GM18873 (cell line): ENCODE measurements around the gene CC2D2A.

Source experiments
- ATAC-seq: cut with Tn5 transposase; IDR thresholded peaks from one replicate; pipeline ENCODE4 v1.9.1; 2021; ENCODE audit warnings: mild to moderate bottlenecking, moderate library complexity, moderate number of reproducible peaks; ENCODE audit not compliant: unreplicated experiment, low FRiP score

Gene CC2D2A

GRCh38 chr4:15469402-15470127, at the start of gene CC2D2A:
Gene CC2D2A (plus strand): TSS chr4:15469882. CDS start chr4:15475933, 6,051 bp downstream.
- no peak for ATAC-seq

GRCh38 chr4:15420642-15421041, 49.0 kb upstream of the CC2D2A start:
- ATAC-seq, result no peak

GRCh38 chr4:15423285-15423711, 46.4 kb upstream of the CC2D2A start:
- ATAC-seq, result no peak

- no peak for ATAC-seq
Measured at GRCh38 chr4:15425520-15425919, 44.2 kb upstream of the CC2D2A start.

GRCh38 chr4:15427161-15427560, 42.5 kb upstream of the CC2D2A start:
- no peak for ATAC-seq

- no peak for ATAC-seq
Measured at GRCh38 chr4:15427701-15428100, 42.0 kb upstream of the CC2D2A start, which contains the start of gene C1QTNF7. Gene C1QTNF7 (plus strand): TSS chr4:15428033. CDS start chr4:15435744, 7,711 bp downstream.

- ATAC-seq, result no peak
Measured at GRCh38 chr4:15428611-15429010, 41.1 kb upstream of the CC2D2A start.

- ATAC-seq, result no peak
Measured at GRCh38 chr4:15434091-15434490, 35.6 kb upstream of the CC2D2A start.

- ATAC-seq, result no peak
Measured at GRCh38 chr4:15434676-15435075, 35.0 kb upstream of the CC2D2A start.

GRCh38 chr4:15436513-15436912, 33.2 kb upstream of the CC2D2A start:
- no peak for ATAC-seq

- ATAC-seq, result no peak
Measured at GRCh38 chr4:15438939-15439524, 30.6 kb upstream of the CC2D2A start.

GRCh38 chr4:15443371-15444160, 26.1 kb upstream of the CC2D2A start:
- ATAC-seq, result no peak

- ATAC-seq, result no peak
Measured at GRCh38 chr4:15444276-15444675, 25.4 kb upstream of the CC2D2A start.

GRCh38 chr4:15444879-15445547, 24.7 kb upstream of the CC2D2A start:
- no peak for ATAC-seq

- ATAC-seq, result no peak
Measured at GRCh38 chr4:15451181-15451865, 18.4 kb upstream of the CC2D2A start.

GRCh38 chr4:15451866-15452765, 17.6 kb upstream of the CC2D2A start:
- no peak for ATAC-seq

GRCh38 chr4:15455290-15455689, 14.4 kb upstream of the CC2D2A start:
- no peak for ATAC-seq

- peak; percentile 90 for ATAC-seq
Measured at GRCh38 chr4:15457406-15458201, 12.1 kb upstream of the CC2D2A start.
